Esophagus squamous epithelium (tissue), 5 donors: ENCODE measurements around the gene PPRC1. TPM values are rescaled to one million over a fixed set of nuclear protein-coding genes. Genes with fewer than 3 reads are reported as not detected.
A peak's percentile ranks its signal among the peaks of the same experiment; 100 is the strongest.

Experiments
- DNase-seq: peaks from one replicate; lab custom pipeline; 2025; lab: John Stamatoyannopoulos, UW
- H3K27ac ChIP-seq, 4 donors: fragments of 200-600 bp; sonication (generic); one replicate each; pipeline ENCODE4 v1.5.1; 2016 to 2019; ENCODE audit warnings: mild to moderate bottlenecking in 1 of 4
- H3K27me3 ChIP-seq, 4 donors: fragments of 200-600 bp; sonication (generic); 1 replicate in 3 of 4; 2 replicates in 1 of 4; pipeline versions ENCODE4 v1.5.1 to v1.6.0; 2017 to 2021; ENCODE audit warnings: antibody characterized with exemption in 1 of 4
- H3K36me3 ChIP-seq, 3 donors: fragments of 200-600 bp; sonication (generic); one replicate each; pipeline ENCODE4 v1.5.1; 2016 to 2019
- H3K4me1 ChIP-seq, 3 donors: fragments of 200-600 bp; sonication (generic); one replicate each; pipeline ENCODE4 v1.5.1; 2017 to 2019
- H3K4me3 ChIP-seq, 4 donors: fragments of 200-600 bp; sonication (generic); 1 replicate in 3 of 4; 2 replicates in 1 of 4; pipeline ENCODE4 v1.5.1; 2016 to 2019; ENCODE audit warnings: mild to moderate bottlenecking in 2 of 4, moderate library complexity in 1 of 4
- H3K9me3 ChIP-seq, 3 donors: fragments of 200-600 bp; sonication (generic); one replicate each; pipeline ENCODE4 v1.5.1; 2016 to 2019
- POLR2A ChIP-seq, 4 donors: fragments of 450-650 bp; IDR thresholded peaks; one replicate each; pipeline ENCODE4 v1.6.1; 2017; ENCODE audit warnings: antibody characterized with exemption in 4 of 4, mild to moderate bottlenecking in 4 of 4, moderate library complexity in 3 of 4
- WGBS, 2 donors: methylation state at CpG; one replicate each; pipeline ENCODE4 v1.1.5; 2018; 5-methylcytosine and 5-hydroxymethylcytosine counted together
- intact Hi-C: fragments of 100-400 bp; cut with DNase I; formaldehyde crosslinking; loops from one replicate; pipeline ENCODE4 v1.15.0; 2022
- total RNA-seq, 4 donors: library from RNA; depleted of rRNA; stranded (reverse); fragments of >200 nt; gene quantifications; one replicate each; pipeline ENCODE4 v1.1.0, GENCODE V29; 2016
- TF ChIP-seq, protein P1 (sequence below), 6 experiments: fragments of 450-650 bp in 4 of 6; fragments of 200-600 bp in 2 of 6; sonication (generic) in 2 of 6; IDR thresholded peaks; one replicate each; pipeline ENCODE4 v1.5.1; 2016 to 2019; ENCODE audit warnings: antibody characterized with exemption in 6 of 6, mild to moderate bottlenecking in 4 of 6, moderate library complexity in 4 of 6
- donor health status: DM: yes; HTN: yes; CAD: no.

The PPRC1 gene
- total RNA-seq, 4 donors from 2014 or later, result 10.5 to 29.9 (median 27.2) TPM

DNA sequence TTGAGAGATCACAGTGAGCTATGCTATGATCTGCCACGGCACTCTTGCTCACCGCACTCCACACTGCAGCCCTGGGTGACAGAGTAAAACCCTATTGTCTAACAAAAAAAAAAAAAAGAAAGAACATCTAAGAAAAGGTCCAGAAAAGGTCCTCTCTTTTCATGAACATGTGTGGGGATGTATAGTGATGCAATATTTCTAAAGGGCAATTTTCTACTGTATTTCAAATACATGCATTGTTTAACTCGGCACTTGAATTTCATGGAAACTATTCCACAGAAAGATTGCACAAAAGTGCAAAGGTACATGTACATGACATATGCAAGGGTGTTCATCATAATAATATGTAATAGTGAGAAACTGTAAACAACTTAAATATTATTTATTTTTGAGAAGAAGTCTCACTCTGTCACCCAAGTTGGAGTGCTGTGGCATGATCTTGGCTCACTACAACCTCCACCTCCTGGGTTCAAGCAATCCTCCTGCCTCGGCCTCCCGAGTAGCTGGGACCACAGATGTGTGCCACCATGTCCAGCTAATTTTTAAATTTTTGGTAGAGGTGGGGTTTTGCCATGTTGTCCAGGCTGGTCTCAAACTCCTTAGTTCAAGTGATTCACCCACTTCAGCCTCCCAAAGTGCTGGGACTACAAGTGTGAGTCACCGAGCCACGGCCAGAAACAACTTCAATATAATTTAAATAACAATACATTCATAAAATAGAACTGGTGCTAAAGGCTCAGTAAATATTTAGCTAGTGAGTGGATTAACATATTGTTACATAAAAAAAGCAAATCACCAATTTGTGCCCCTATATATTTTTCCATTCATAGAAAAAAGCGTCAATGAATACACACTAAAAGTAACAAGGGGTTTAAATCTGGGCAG is 1.3 kb upstream of the PPRC1 start:
- Histone ChIP-seq H3K4me3 (no peak overlapping the region), H3K27ac (peak overlapping the region in 3 of 4 donors; percentile 94 to 99 (median 98)), H3K4me1 (peaks cover 24 to 48% (median 27%) of the 10 kb centered on the region in 3 donors), H3K27me3 (no peaks in the 10 kb centered on the region), H3K36me3 (no peaks in the 10 kb centered on the region), H3K9me3 (no peaks in the 10 kb centered on the region)
- 67 to 68% methylated on average over 8 of the region's 8 CpGs for WGBS, 2 donors
- TF ChIP-seq POLR2A (IDR thresholded peaks at IDR 0.05), result no peak
- TF ChIP-seq, protein P1, sequence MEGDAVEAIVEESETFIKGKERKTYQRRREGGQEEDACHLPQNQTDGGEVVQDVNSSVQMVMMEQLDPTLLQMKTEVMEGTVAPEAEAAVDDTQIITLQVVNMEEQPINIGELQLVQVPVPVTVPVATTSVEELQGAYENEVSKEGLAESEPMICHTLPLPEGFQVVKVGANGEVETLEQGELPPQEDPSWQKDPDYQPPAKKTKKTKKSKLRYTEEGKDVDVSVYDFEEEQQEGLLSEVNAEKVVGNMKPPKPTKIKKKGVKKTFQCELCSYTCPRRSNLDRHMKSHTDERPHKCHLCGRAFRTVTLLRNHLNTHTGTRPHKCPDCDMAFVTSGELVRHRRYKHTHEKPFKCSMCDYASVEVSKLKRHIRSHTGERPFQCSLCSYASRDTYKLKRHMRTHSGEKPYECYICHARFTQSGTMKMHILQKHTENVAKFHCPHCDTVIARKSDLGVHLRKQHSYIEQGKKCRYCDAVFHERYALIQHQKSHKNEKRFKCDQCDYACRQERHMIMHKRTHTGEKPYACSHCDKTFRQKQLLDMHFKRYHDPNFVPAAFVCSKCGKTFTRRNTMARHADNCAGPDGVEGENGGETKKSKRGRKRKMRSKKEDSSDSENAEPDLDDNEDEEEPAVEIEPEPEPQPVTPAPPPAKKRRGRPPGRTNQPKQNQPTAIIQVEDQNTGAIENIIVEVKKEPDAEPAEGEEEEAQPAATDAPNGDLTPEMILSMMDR (IDR thresholded peaks at IDR 0.05), result no peak
- DNase-seq, result no peak
- intact Hi-C loops, result no loop called here

- 15 to 19% methylated on average over 8 of the region's 8 CpGs for WGBS, 2 donors
- DNase-seq, result no peak
- peak overlapping the region; percentile 86 to 99 (median 98) for H3K4me3 ChIP-seq
- H3K27me3 ChIP-seq, result no peaks in the 10 kb centered on the region
- H3K4me1 ChIP-seq, result peaks cover 28 to 54% (median 32%) of the 10 kb centered on the region in 3 donors
- peak overlapping the region; percentile 94 to 99 (median 97) for H3K27ac ChIP-seq
- H3K36me3 ChIP-seq, result no peaks in the 10 kb centered on the region
- TF ChIP-seq, protein P1 (IDR thresholded peaks at IDR 0.05), result no peak
- TF ChIP-seq POLR2A (IDR thresholded peaks at IDR 0.05), result no peak
- intact Hi-C loops, result no loop called here
- no peaks in the 10 kb centered on the region for H3K9me3 ChIP-seq
Observed at GRCh38 chr10:102132193-102132562, 662 bp upstream of the PPRC1 start.

- intact Hi-C loops, result no loop called here
- TF ChIP-seq, protein P1 (IDR thresholded peaks at IDR 0.05), result no peak
- TF ChIP-seq POLR2A (IDR thresholded peaks at IDR 0.05), result no peak
- H3K4me1 ChIP-seq, result peaks cover 31 to 57% (median 34%) of the 10 kb centered on the region in 3 donors
- H3K4me3 ChIP-seq, result peak overlapping the region; percentile 86 to 99 (median 98)
- H3K9me3 ChIP-seq, result no peaks in the 10 kb centered on the region
- H3K36me3 ChIP-seq, result peaks cover 6 to 12% (median 8%) of the 10 kb centered on the region in 3 donors
- H3K27ac ChIP-seq, result peak overlapping the region; percentile 94 to 99 (median 97)
- H3K27me3 ChIP-seq, result no peaks in the 10 kb centered on the region
- no peak for DNase-seq
- 0% methylated on average over 8 to 16 of the region's 48 CpGs for WGBS, 2 donors
Observed at GRCh38 chr10:102133373-102134195, 744 bp downstream of the PPRC1 start.

- H3K36me3 ChIP-seq, result peaks cover 14 to 20% (median 17%) of the 10 kb centered on the region in 3 donors
- intact Hi-C loops, result no loop called here
- DNase-seq, result no peak
- TF ChIP-seq POLR2A (IDR thresholded peaks at IDR 0.05), result no peak
- TF ChIP-seq, protein P1 (IDR thresholded peaks at IDR 0.05), result no peak
- H3K27ac ChIP-seq, result peak overlapping the region; percentile 94 to 99 (median 97)
- peaks cover 31 to 57% (median 34%) of the 10 kb centered on the region in 3 donors for H3K4me1 ChIP-seq
- no peaks in the 10 kb centered on the region for H3K27me3 ChIP-seq
- WGBS, 2 donors, result 25 to 43% methylated on average over 2 of the region's 2 CpGs
- no peaks in the 10 kb centered on the region for H3K9me3 ChIP-seq
- peak overlapping the region in 3 of 4 donors; percentile 86 to 98 (median 97) for H3K4me3 ChIP-seq
Observed at GRCh38 chr10:102134416-102134815, 1.6 kb downstream of the PPRC1 start.
